NK-92 (cell line): Measurements from ENCODE around the gene OTX1.
"Not testable (repeated sequence)": the region's sequence is repeated elsewhere in the genome, so short reads cannot be mapped to it uniquely, and the experiment has no call there.

Experiments
- DNase-seq: peaks from one replicate; lab custom pipeline; 2025; ENCODE audit not compliant: unreplicated experiment; lab: John Stamatoyannopoulos, UW

Gene OTX1

DNA sequence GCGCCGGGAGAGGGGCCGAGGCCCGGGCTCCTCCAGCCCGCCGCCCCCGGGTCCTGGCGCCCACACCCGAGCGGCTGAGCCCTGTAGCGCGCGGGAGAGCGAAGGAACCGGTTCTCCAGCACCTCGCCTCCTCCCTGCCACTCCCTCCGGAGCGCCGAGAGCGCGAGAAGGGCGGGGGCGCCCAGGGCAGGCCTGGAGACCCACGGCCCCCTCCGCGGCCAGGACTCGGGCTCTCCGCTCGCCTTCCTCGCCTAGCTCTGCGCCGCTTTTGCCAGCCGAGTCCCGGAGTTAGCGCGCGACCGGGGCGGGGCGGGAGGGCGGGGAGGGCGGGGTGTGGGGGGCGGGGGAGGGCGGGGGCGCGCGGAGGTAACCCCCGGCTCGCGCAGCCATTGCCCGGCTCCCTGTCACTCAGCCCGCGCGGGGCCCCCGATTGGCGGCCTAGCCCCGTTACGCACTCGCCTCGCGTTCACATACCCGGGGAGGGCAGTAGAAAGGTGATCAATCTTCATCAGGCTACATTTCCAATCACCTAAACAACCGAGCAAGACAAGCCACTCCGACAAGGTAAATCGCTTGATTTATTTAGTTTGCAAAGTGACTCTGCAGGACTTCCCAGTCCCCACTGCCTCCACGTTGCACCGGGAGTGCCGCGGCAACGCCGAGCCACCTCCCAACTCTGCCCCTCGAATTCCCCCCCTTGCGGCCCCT, at the start of gene OTX1:
TSS of gene OTX1 (plus strand) at position 497 of the 708 bp plus-strand sequence. CDS start 2,161 bp downstream, outside the sequence.
- DNase-seq = no peak

DNA sequence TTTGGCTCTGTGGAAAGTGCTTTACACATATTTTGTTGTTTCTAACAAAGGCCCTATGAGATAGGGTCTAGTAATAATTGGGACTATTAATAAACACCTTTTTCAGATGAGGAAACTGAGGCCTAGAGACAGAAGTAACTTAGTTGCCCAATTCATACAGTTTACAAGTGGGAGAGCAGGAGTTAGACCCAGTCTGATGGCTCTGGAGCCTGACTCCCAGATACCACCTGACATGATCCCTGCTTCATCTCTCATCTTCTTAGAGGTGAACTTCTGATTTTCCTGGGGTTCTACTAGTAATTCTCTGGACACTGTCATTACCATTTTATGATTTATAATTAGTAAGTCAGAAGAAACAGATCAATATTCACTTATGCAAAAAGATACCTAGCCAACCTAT, 49.1 kb upstream of the OTX1 start:
- no peak for DNase-seq

DNA sequence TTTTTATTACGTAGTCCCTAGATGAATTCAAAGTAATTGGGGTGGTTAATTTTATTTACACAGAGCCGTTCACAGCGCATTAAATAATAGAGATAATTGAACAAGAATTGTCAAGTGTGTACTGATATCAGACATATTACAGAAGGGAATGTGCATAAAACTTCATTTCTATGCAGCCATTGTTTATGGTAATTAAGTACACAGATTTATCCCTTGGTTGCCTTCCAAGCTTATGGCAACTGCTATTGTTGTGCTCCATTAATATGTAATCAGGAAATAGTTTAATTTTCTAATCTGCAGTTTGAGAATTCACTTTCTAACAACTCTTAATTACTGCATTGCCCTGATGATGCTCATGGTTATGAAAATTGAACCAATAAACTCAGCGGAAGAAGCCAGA, 47.3 kb upstream of the OTX1 start:
- no peak for DNase-seq

DNA sequence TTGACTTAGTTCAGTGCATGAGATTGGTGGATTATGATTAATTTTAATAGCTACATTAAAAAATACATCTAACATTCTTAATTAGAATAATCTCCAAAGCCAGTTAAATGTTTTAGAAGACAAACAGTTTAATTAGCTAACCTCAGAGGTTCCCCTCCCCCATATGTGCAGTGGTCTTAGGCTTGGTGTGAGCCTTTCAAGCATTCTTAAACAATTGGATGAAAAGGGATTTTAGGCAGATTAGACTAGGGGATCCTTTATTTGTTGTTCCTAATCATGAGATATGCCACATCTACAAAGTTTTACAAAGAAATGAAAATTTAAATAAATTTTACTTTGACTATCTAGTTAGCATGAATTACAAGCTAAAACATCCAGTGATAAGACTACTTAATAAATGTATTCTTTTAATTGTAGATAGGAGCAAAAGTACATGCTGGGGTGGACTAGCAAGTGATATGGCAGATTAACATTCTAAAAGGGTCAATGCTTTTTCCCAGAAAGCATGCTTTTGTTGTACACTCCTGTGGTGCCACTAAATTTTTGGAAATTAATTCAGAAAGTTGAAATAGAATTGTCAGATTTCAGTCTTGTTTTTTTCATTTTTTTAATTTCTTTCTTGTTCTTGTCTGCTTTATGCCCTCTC, 42.7 kb upstream of the OTX1 start:
- no peak for DNase-seq

DNA sequence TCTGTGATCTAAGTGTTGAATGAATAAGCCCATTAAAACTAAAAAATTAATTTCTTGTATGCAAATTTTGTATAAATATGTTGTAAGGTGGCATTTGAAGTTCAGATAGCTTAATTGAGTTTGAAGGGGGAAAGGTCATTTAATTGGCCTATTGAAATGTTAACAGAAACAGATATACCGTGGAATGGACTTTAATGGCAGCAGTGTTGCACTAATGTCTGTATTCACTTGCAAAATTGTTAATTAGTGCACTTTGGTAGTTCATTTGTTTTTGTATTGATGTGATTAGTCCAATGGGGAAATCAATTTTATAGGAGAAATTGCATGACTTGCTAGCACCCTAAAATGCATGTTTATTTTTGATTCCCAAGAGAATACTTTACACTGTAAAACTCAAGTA, 41.8 kb upstream of the OTX1 start:
- DNase-seq = no peak

DNA sequence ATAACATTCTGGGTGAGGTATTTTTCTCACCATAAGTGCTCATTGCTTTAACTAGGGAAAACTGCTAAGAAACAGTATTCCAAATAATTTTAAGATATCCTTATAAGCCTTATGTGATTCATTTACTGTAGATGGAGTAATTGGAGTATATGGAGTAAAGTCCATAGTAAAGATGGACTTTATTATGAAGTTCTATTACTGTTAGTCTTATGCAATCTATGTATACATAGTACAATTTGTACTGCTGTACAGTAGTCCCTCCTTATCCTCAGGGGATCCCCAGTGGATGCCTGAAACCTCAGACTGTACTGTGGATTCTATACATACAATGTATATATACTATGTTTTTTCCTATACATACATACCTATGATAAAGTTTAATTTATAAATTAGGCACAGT, 41.1 kb upstream of the OTX1 start:
- no peak for DNase-seq

DNA sequence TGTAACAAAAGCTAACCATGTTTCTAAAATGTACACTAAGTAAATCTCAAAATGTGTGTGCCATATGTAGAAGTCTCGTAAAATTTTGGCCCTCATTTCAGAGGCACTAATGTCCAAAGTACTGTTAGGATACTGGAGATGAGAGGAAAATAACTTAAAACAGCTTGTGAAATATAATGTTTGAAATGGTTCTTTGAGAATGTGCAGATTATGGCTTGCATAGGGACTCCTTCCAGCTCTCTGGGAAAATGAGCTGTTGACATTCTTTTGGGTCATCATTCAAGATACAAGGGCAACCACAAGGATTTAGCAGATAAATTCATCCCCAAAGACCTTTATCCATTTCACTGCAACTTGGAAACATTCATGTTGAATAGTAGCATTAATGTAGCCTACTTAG, 38.1 kb upstream of the OTX1 start:
- DNase-seq = no peak

DNA sequence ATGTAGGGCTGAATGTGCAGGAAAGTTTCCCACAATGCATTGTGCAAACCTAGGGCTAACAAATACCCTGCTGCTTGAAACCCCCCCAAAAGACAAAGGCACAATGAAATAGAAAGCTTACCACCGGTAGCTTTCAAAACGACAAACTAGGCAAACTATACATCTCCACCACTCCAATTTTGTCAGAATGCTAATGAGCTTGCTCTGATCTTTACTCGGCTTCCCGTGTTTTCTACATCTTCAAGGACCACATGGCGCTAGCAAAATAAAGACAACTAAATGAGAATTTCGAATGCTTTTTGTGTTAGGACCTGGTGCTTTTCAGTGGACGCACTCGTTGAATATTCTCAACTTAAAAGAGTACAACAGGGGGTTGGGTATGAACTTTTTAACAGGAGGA, 37.2 kb upstream of the OTX1 start:
- no peak for DNase-seq

DNA sequence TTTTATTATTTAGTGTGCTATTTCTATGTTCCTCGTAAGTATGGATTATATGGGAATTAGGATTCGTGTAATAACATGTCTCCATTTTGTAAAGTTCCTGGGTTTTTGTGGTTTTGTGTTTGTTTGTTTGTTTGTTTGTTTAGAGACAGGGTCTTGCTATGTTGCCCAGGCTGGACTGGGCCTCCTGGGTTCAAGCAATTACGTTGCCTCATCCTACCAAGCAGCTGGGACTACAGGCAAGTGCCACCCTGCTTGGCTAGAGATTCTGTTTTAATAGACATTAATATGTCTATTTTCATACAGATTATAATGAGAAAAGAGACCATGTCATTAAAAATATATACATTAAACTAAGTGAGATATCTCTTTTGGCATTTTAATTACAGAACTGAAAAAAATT, 35.2 kb upstream of the OTX1 start:
- DNase-seq = no peak

DNA sequence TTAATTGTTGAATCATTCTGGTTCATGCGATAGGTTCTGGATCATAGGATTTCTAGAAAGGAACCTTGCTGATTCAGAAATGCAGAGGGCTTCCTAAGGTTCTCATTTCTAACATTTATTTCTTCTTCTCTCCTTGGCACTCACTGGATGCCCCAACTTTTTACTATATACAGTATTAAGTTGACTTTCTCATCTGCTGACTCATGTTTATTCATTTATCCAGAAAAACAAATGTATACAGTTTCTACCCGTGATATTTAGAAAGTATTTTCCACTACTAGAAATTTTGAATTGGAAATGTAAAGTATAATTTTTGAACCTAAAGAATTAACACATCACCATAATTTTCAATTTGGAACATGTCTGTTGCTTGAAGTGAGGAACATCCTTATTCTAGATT, 32.2 kb upstream of the OTX1 start:
- DNase-seq = no peak

DNA sequence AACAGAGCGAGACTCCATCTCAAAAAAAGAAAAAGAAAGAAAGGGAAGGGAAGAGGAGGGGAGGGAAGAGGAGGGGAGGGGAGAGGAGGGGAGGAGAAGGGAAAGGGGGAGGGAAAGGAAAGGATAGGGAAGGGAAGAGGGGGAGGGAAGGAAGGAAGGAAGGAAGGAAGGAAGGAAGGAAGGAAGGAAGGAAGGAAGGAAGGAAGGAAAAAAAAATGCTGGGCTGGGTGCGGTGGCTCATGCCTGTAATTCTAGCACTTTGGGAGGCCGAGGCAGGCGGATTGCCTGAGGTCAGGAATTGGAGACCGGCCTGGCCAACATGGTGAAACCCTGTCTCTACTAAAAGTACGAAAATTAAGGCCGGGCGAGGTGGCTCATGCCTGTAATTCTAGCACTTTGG, 30.9 kb upstream of the OTX1 start:
- DNase-seq = not testable (repeated sequence)

DNA sequence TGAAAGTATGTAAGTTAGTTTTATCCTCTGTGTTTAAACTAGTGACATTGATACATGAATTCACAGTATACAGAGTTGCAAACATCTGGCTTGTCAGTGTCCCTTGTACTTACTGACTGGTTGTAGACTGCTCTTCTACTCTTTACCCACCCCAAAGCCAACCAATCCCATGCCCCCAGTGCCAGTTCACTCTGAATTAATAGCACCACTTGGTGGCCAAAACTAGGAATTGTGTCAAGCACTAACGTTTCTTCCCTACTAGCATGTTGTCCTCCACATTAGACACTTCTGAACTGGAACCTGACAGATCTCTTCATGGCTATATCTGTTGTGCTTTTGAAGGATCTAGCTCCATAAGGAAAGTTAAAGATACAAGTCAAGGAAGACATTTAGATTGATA, 27.2 kb upstream of the OTX1 start:
- DNase-seq = no peak

DNA sequence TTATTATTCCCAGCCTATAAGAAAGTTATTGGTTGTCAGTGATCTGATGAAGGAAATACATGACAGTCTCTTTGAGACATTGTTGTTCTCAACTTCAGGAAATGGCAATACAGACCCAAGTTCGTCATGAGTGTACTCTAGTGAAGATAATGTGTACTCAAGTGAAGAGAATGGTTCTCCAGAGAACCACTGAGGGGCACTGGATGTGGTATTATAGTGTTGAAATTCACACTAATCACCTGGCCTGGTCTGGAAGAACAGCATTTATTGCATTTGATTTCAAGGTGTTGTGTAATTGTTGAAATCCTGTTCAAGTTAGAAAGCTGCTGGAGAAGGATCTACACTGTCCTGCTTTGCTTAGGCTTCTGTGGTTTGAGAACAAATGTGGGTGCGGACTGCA, 23.4 kb upstream of the OTX1 start:
- DNase-seq = no peak

DNA sequence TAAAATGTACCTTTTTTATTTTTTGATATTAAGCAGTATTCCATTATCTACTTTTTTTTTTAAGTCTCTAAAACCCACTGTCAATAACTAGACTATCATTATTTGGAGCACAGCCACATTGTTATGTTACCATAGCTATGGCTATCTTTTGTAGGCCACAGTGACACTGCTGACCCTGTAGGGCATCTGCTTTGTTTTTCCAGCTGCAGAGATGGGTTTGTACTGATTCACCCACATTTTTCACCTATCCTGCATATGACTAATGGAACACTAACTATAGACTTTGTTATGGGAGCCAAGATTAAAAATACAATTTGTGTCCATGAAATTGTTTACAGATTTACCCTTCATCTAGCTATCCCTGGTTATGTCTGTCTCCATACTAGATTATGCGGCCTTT, 21.6 kb upstream of the OTX1 start:
- DNase-seq = no peak

DNA sequence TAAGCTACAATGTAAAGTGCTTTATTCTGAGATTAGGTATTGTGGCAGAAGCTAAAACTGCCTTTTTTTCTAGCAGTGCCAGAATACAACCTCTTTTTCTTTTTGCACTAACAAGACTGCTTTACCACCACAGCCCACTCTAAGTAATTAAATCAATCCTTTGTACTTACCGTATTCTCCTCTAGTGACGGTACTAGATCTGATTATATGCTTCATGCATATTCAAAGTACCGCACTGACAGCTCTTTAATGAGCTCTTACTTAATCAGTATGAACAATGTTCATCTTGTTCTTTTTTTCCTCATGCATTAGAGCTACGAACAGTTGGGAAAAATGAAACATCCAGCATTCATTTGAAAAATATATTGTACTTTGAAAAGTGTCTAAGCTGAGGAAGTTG, 16.1 kb upstream of the OTX1 start:
- DNase-seq = no peak

DNA sequence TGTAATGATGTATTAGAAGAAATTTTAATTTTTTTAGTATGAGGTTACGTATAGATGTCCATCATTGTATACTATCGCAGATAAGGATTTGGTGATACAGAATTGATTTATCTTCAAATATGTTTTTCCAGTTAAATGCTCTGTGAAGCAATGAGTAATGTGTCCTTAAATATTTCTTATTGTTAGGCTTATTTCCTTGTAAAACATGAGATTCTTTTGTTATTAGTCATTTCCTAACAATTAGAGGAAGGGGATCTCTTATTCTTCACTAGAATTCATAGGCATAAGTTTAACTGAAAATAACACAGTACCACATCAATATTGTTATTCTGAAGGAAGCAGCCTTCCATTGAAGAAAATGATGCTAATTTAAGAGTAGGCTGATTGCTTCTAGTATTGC, 15.5 kb upstream of the OTX1 start:
- DNase-seq = no peak

DNA sequence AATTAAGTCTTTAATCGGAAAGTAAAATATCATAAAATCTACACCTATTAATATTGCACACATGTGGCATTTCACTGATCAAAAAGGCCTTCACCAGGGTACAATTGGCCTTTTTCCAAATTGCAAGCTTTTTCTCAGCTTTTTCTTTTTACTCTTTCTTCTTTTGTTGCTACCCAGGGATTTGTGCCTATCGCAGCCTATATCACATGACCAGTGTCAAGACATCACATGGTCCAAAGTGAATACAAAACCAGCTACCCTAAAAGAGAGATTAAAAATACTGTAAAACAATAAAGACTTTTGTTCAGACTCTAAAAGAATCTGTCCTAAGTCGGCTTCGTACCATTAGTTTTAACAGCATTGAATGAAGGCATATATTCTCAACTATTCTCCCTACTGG, 15.0 kb upstream of the OTX1 start:
- DNase-seq = no peak

DNA sequence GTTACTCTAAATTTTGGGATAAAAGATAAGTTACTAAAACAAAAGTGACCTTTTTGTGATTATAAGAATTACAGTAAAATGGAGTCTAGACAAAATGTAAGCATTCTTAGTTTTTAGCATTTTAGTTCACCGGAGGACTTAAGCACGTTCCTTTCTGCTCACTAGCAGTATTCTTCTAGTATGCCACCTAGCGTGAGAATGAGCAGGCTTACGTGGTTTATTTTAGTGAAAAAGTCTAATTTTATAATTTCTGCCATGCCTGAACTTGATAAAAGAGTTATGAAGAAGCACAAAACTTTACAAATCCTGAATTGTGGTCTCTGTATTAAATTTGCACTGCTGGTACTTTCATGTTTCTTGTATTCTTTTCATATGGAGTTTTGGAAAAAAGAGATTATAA, 12.6 kb upstream of the OTX1 start:
- no peak for DNase-seq

DNA sequence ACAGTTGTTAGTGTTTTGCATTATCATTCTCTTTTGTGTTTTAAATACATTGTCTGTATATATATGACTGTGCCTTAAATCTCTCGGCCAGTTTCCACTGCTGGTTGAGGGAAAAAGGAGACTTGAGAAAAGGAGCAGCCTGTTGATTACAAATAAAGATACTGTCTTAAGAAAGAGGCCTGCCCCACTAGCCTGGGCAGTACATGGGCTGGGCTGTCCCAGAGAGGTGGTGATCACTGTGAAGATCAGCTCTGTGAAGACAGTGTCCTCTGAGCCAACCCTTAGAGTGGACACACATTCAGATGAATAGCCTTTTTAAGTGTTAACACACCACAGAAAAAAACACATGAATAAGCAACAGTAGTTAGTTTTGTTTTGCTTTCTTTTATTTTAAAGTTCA, 10.0 kb upstream of the OTX1 start:
- DNase-seq = no peak

DNA sequence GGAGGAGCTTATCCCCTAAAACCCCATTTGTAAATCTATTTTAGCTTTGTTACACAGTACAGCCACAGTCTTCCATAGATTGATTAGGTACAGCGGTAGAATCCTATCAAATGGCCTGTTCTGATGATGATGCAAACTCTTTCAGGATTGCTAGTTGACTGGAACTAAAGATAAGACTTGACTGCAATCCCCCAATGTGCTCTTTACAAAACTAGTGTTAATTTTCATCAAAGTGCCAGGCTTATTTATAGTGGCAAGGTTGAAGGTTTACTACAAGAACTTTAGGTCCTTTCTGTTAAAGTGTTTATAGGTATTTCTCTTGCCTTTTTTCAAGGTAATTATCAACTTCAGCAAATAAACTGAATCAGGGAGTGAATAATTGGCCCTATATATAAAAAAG, 9.0 kb upstream of the OTX1 start:
- no peak for DNase-seq

DNA sequence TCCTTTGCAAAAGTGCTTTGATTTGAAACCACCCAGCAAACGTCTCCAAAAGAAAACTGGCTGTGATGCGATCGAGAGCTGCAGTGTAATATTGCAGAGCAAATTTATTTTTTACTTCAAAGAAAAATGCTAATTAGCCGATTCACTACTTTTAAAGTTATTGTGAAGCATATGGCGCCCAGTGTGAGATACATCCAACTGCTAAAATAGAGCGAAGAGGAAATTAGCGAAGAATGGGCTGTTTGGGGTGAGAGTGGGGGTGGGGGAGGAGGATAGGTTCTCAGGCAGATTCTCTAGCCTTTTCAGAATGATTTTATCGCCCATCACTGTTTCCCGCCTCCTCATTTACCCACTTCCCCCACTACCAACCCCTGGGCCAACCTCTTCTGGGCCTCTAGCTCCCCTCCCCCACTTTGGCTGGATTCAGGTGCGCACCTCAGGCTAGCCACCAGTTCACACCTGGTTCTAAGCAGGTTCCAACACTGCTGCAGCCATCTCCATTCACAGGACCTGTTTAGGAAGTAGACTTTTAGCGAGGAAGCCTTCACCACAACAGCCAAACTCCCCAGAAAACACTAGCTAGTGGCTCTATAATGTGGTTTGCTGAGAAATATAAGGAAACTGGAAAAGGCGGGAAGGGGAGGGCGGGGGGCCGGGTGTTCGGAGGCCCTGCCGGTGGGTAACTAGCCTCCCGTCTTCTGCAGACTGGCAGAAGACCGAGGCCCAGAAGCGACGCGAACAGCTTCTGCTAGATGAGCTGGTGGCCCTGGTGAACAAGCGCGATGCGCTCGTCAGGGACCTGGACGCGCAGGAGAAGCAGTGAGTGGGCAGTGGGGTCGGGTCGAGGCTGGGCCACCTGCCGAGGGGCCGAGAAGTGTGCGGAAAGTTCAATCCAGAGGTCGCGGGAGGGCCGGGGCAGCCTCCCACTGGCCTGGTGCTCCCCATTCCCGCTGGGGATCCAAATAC, 6.0 kb upstream of the OTX1 start:
- DNase-seq = no peak

DNA sequence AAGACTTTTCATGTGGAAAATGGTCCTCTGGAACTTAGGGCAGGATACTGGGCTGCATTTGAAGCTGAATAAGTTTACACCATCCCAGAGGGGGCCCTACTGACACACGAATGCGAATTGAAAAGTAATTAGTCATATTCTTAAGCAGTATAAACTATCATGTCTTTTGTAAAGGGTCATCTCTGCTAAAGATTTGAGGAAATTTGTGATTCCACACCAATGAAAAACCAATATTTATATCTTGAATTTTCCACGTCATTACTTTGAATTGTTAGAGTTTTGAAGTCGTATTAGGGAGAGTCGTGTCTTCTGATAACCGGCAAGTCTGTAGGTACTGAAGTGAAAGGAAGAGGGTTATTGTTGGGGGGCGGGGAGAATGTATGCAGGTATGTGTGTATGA, 4.1 kb upstream of the OTX1 start:
- no peak for DNase-seq
